ENCODE measurements around the gene WNT9A. TPM values are rescaled to one million over a fixed set of nuclear protein-coding genes. Genes with fewer than 3 reads are reported as not detected.

The WNT9A gene
- total RNA-seq, 2 donors from 2014 or later: 0.11 TPM; not detected in 1

DNA sequence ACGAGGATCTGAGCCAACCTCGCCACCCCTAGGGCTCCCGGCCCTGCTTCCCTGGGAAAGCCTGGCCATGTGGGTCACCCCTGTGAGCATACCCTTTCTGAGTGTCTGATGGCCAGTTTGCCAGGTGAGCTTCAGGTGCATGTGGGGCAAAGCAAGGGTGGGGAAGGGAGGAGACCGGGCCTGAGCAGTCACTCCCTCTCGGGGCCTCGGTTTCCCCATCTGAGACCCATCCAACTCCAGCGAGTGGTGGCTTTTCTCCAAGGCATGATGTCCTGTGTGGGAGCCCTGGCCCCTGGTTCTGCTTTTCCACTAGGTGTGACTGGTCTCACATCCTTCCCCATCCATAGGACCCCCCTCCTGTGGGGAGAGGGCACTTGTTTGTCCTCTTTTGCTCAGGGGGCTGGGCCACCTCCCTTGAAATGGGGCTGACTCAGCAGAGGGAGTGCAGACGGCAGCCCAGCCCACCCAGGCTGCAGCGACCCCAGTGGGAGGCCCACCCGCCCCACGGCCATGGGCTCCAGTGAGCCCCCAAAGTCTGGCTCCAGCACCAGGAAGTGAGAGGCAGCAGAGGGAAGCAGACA is 1.7 kb upstream of the WNT9A start:
- ATAC-seq: no peak
- Mint-ChIP-seq H3K27me3 (peaks cover 25 to 30% of the 10 kb centered on the region in 2 donors), H3K9me3 (no peaks in the 10 kb centered on the region), H3K4me3 (no peak overlapping the region), H3K4me1 (ENCODE audit: low read depth in 2 of 2) (peaks cover 6 to 12% of the 10 kb centered on the region in 2 donors), H3K27ac (no peak overlapping the region), H3K36me3 (no peaks in the 10 kb centered on the region)
- DNase-seq (ENCODE audit: low spot score): no peak

DNA sequence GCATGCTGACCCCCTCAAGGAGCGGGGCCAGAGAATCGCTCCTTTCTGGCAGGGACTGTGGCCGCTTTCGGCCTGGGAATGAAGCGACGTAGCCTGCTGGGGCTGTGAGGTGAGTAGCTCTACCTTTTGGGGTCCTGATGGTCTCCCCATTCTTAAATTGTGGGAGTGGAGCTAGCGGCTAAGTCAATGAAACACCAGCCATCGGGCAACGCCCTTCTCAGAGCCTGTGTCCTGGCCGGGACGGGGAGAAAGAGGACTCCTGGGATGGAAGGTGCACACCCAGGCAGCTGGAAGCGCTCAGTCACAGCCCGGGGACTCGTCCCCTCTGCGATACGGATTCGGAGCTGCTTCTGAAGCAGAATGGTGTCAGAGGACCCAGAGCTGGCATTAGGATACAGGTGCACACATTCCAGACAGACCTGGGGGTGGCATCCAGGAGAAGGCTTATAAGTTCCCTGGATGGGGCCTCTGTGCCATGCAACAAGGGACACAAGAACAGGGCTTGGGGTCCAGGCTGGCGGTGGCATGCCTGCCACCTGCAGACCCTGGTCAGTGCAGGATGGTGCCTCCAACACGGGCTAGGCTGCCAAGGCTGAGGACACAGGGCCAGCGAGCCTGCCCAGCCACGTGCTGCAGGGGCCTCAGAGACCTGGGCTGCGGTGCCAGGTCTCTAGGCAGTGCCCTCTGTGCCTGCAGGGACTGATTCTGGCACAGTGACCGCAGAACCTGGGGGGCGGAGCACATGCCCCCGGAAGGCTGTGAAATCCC is 945 bp upstream of the WNT9A start:
- Mint-ChIP-seq H3K4me1 (ENCODE audit: low read depth in 2 of 2) (peaks cover 6 to 11% of the 10 kb centered on the region in 2 donors), H3K27me3 (peaks cover 28 to 30% of the 10 kb centered on the region in 2 donors), H3K27ac (no peak overlapping the region), H3K9me3 (no peaks in the 10 kb centered on the region), H3K4me3 (no peak overlapping the region), H3K36me3 (no peaks in the 10 kb centered on the region)
- no peak for ATAC-seq
- no peak for DNase-seq (ENCODE audit: low spot score)

DNA sequence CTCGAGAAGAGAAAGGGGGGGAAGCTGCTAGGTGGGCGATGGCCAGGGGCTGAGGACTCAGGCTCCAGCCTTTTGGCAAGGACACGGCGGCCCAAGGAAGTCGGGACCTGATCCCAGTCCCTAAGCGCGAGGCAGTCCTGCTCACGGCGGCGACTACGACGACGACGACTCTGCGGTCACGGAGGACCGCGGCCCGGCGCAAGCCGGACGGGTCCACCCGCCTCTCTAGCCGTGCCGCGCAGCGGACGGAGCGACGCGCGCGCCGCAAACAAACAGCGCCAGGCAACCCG is 401 bp downstream of the WNT9A start:
- ATAC-seq (no peak), DNase-seq (ENCODE audit: low spot score) (no peak)
- Mint-ChIP-seq H3K4me3 (peak overlapping the region; percentile 62), H3K9me3 (no peaks in the 10 kb centered on the region), H3K27ac (no peak overlapping the region), H3K27me3 (peaks cover 19 to 24% of the 10 kb centered on the region in 2 donors), H3K4me1 (ENCODE audit: low read depth in 2 of 2) (peaks cover 6% of the 10 kb centered on the region in 2 donors), H3K36me3 (no peaks in the 10 kb centered on the region)

DNA sequence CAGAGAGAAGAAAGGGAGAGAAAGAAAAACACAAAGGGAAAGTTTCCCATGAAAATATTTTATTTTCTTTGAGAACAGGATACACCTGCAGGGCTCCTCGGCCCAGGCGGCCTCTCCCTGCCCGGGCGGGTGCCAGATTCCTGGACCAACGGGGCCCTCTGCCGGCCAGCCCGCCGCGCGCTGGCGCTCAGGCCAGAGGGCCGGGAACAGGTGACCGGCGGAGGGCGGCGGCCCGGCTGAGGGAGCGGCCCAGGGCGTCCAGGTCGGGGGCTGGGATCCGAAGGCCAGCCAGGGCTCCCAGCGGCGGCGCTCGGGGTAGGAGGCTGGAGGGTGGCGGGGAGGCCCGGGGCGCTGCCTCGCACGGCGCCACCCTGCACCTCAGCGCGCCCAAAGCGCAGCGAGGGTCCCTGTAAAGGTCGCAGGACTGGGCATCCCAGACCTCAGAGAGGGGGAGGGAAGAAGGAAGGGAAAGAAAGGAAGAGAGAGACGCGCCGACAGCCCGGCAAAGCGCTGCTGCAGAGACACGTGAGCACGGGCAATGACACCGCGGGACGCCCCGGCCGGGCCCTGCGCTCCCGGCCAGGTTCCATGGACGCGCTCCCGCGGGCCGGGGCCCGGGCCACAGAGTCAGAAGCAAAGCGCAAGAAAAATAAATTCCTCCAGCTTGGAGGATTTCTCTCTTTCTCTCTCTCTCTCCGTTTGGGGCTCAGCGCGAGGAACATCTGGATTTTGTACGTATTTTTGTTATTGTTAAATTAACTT is 927 bp downstream of the WNT9A start:
- H3K4me1 Mint-ChIP-seq (ENCODE audit: low read depth in 2 of 2): peaks cover 6% of the 10 kb centered on the region in 2 donors
- H3K9me3 Mint-ChIP-seq: no peaks in the 10 kb centered on the region
- DNase-seq (ENCODE audit: low spot score) (no peak), ATAC-seq (peak in 1 of 2 donors; percentile 72)
- peak overlapping the region; percentile 64 for H3K4me3 Mint-ChIP-seq
- no peaks in the 10 kb centered on the region for H3K36me3 Mint-ChIP-seq
- H3K27ac Mint-ChIP-seq: no peak overlapping the region
- H3K27me3 Mint-ChIP-seq: peaks cover 19 to 24% of the 10 kb centered on the region in 2 donors

DNA sequence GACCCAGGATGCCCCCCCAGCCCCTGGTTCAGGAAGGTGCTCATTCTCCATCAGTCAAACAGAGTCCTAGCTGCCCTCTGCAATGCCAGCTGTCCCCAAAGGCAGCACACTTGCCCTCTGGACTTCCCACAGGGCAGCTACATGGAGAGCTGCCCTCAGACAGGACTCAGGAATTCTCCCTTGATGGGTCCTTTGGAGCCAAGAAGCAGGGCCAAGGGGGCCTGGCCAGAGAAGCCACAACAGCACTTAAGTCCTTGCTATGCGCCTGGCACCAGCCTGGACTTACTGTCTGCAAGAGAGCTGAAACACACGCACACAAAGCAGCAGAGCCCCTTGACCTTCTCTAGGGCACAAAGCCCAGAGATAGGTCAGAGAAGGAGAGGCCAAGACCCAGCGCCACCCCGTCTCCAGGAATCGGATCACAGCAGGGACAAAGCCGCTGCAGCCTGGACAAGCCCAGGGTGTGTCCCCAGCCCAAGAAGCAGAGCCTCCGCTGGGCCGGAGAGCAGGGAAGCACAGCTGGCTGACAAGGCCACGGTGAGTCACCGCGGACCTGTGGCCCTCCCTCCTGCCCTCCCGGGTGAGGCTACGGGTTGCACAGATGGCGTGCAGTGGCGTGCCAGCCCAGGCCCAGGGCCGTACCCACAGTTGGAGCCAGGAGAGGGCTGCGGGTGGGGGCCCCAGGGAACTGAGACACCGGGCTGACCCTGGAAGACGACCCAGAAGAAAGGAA is 1.7 kb downstream of the WNT9A start:
- no peaks in the 10 kb centered on the region for H3K36me3 Mint-ChIP-seq
- no peaks in the 10 kb centered on the region for H3K9me3 Mint-ChIP-seq
- peaks cover 19 to 24% of the 10 kb centered on the region in 2 donors for H3K27me3 Mint-ChIP-seq
- DNase-seq (ENCODE audit: low spot score) (no peak), ATAC-seq (no peak)
- peaks cover 6% of the 10 kb centered on the region in 2 donors for H3K4me1 Mint-ChIP-seq (ENCODE audit: low read depth in 2 of 2)
- H3K4me3 Mint-ChIP-seq: peak overlapping the region; percentile 64
- no peak overlapping the region for H3K27ac Mint-ChIP-seq

DNA sequence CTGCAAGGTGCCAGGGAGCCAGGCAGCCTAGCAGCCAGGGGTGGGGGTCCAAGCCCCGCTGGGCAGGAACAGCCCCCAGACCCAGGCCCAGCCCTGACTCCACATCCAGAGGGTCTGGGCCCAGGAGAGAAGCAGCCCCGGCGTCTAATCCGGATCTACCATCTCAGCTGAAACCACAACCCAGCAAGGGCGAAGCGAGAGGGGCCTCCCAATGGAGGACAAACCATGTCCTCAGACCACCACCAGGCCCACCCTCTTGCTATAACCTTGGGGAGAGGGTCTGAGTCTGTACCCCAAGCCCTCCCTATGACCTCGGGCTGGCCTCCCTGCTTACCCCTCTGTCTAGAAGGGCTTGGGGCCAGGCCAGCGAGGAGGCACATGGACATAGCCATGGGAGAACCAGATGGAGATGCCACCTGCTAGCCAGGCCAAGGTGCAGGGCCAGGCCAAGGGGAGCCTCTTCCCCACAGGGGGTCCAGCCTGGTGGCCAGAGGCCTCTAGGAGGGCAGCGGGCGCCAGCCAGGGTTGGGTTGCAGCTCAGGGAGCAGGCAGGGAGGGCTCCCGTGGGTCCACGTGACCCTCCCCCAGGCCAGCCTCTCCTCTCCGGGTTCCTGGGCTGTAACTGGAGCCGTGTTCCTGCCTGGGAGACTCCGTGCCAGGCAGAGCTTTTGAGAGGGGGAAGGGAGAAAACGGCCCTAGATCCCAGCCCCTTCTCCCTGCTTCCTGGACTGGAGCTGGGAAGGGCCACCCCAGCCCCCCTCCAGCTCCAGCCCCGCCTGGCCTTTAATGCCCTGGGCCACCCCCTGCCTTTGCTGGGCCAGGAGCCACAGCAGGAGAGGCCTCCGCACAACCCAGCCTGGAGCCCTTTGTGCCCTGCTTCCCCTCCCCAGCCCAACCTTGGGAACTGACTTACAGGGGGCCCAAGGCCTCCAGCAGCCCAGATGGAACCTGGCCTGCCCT is 2.5 kb downstream of the WNT9A start:
- Mint-ChIP-seq H3K36me3 (no peaks in the 10 kb centered on the region), H3K4me3 (no peak overlapping the region), H3K9me3 (no peaks in the 10 kb centered on the region), H3K27me3 (peaks cover 19 to 24% of the 10 kb centered on the region in 2 donors), H3K4me1 (ENCODE audit: low read depth in 2 of 2) (peaks cover 6% of the 10 kb centered on the region in 2 donors), H3K27ac (no peak overlapping the region)
- DNase-seq (ENCODE audit: low spot score): no peak
- no peak for ATAC-seq

DNA sequence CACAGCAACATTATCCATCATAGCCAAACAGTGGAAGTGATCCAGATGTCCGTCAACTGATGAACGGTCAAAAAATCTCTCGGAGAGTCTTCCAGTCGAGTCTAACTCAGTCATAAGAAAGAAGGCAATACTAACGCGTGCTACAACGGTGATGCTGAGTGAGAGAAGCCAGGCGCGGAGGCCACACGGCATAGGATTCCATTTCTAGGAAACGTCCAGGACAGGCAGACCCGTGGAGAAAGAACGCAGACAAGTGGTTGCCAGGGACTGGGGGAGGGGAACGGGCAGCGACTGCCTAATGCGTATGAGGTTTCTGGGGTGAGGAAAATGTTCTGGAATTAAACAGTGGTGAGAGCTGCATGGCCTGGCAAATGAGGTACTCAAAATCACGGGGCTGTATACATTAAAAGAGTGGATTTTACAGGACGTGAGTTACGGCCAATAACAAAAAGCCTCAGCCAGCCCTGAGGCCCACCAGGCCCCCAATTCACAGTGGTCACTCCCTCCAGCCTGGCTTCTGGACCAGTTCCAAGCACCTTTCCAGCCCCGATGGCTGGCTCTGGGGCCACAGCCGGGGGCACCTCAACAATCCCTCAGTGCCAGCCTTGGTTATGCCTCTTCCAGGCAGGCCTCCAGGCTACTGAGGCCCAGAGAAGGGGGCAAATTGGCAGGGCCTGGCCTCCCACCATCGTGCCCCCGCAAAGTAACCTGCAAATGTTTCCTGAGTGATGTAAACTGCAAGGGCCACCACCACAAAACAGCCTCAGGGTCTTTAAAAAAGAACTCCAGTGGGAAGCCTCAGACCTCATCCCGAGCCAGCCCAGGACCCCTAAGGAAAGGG is 3.4 kb downstream of the WNT9A start:
- Mint-ChIP-seq H3K36me3 (no peaks in the 10 kb centered on the region), H3K9me3 (no peaks in the 10 kb centered on the region), H3K4me3 (no peak overlapping the region), H3K27ac (no peak overlapping the region), H3K4me1 (ENCODE audit: low read depth in 2 of 2) (peaks cover 6% of the 10 kb centered on the region in 2 donors), H3K27me3 (peaks cover 19 to 22% of the 10 kb centered on the region in 2 donors)
- DNase-seq (ENCODE audit: low spot score) (no peak), ATAC-seq (no peak)

DNA sequence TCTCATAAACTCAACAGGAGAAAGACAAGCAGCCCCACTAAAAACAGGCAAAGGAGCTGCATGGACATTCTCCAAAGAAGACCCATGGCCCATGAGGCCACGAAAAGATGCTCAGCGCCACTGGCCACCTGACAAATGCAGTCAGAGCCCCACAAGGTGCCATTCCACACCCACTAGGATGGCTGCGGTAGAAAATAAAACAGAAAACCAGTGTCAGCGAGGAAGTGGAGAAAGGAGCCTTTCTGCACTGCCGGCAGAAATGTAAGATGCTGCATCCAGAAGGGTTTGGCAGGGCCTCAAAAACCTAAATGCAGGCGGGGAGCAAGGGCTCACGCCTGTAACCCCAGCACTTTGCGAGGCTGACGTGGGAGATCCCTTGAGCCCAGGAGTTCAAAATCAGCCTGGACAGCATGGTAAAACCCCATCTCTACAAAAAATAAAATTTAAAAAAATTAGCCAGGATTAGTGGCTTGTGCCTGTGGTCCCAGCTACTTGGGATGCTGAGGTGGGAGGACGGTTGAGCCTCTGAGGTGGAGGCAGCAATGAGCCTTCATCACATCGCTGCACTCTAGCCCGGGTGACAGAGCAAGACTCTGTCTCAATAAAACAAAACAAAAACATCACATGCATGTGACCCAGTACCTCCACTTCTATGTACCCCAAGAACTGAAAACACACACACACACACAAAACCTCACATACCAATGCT is 4.2 kb downstream of the WNT9A start:
- no peaks in the 10 kb centered on the region for H3K36me3 Mint-ChIP-seq
- ATAC-seq: no peak
- no peak overlapping the region for H3K27ac Mint-ChIP-seq
- H3K9me3 Mint-ChIP-seq: no peaks in the 10 kb centered on the region
- H3K4me1 Mint-ChIP-seq (ENCODE audit: low read depth in 2 of 2): peaks cover 6% of the 10 kb centered on the region in 2 donors
- H3K4me3 Mint-ChIP-seq: no peak overlapping the region
- peaks cover 17 to 20% of the 10 kb centered on the region in 2 donors for H3K27me3 Mint-ChIP-seq
- DNase-seq (ENCODE audit: low spot score): peak; percentile 29

DNA sequence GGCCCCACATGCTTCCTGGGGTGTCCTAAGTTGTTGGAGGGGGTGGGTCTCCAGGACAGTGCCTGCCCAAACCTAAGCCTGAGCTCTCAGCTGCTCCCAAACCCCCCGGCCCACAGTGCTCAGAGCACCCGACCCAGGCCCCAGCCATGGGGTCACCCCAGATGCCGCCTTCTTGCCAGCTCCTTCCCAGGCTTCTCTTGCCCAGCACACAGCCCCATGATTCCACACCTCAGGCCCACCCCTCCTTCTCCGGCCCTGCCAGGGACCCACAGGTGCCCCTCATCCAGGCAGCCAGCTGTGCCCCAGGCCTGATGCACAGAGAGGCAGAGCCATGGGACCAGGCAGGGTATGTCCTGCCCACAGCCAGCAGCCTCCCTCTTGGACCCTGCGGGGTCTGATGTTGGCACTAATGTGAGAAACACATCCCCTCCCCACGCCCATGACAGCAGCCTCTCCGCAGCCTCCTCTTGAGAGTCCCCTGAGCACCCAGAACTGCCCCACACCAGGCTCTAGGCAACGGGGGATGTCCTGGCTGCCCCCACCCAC is 4.9 kb downstream of the WNT9A start:
- ATAC-seq (no peak), DNase-seq (ENCODE audit: low spot score) (peak; percentile 23)
- H3K9me3 Mint-ChIP-seq: no peaks in the 10 kb centered on the region
- H3K36me3 Mint-ChIP-seq: no peaks in the 10 kb centered on the region
- no peak overlapping the region for H3K27ac Mint-ChIP-seq
- H3K27me3 Mint-ChIP-seq: peaks cover 21 to 26% of the 10 kb centered on the region in 2 donors
- H3K4me3 Mint-ChIP-seq: no peak overlapping the region
- H3K4me1 Mint-ChIP-seq (ENCODE audit: low read depth in 2 of 2): peaks cover 6 to 9% of the 10 kb centered on the region in 2 donors

DNA sequence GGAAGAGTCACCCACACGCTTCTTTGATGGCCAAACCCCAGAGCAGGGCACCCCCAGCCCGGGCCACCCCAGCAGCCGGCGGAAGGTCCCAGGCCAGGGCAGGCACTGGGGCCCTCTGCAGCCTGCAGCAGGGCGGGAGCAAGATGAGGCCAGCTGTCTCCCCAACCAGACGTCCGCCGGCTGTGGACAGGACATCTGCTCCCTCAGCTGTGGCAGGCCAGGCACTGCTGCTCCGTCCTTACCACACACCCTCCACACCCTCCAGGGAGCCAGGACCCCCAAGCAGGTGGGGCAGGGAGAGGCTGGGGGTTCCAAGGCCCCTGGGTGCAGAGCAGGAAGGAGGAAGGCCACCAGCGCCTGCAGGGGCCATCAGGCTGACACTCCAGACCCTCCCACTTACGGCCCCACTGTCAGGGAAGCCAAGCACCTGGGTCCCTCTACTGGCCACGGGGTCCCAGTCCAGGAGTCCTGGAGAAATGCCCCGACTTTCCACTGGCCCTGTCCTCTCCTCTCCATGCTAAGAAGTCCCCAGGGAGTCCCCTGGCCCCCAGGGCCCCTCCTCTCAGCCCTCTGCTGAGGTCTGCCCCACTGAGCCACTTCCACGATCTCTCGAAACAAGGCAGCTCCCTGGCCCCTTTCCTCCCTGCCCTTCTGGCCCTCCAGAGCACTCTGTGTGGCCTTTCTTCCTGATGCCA is 5.6 kb downstream of the WNT9A start:
- peak; percentile 40 for DNase-seq (ENCODE audit: low spot score)
- Mint-ChIP-seq H3K4me1 (ENCODE audit: low read depth in 2 of 2) (peaks cover 6 to 9% of the 10 kb centered on the region in 2 donors), H3K4me3 (no peak overlapping the region), H3K36me3 (no peaks in the 10 kb centered on the region), H3K27ac (no peak overlapping the region), H3K9me3 (no peaks in the 10 kb centered on the region), H3K27me3 (peaks cover 19 to 26% of the 10 kb centered on the region in 2 donors)
- no peak for ATAC-seq

DNA sequence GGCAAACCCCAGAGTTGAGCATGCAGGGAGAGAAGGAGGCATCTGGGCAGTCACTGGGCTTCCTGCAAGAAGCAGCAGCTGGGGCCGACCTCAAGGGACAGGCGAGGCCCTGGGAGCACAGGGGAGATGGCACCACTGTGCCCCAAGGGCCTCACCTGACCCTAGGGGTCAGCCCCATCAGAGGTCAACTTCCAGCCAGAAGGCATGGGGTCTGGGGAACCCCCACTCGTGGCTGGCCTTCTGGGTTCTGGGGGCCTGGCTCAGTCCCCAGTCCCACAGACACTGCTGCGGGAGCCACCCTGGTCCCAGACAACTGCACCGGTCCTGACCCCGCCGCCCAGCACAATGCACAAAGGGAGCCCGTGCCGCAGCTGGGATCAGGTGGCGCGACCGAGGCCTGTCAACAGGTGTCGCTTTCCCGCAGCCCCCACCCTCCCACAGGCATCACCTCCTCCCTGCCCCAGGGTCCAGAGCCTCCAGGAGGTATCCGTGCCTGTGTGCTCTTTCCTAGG is 6.2 kb downstream of the WNT9A start:
- H3K36me3 Mint-ChIP-seq: no peaks in the 10 kb centered on the region
- peaks cover 6 to 14% of the 10 kb centered on the region in 2 donors for H3K4me1 Mint-ChIP-seq (ENCODE audit: low read depth in 2 of 2)
- DNase-seq (ENCODE audit: low spot score) (peak; percentile 54), ATAC-seq (no peak)
- H3K4me3 Mint-ChIP-seq: no peak overlapping the region
- H3K27me3 Mint-ChIP-seq: peaks cover 21 to 22% of the 10 kb centered on the region in 2 donors
- no peak overlapping the region for H3K27ac Mint-ChIP-seq
- H3K9me3 Mint-ChIP-seq: no peaks in the 10 kb centered on the region
